GM18507 (cell line): ENCODE results near the gene B9D2.
"Not testable (repeated sequence)": the region's sequence is repeated elsewhere in the genome, so short reads cannot be mapped to it uniquely, and the experiment has no call there.

Experiments used
- DNase-seq: peaks from one replicate; pipeline ENCODE4 v3.0.0; 2011; ENCODE audit warnings: low read depth; ENCODE audit not compliant: insufficient read length; ENCODE audit errors: extremely low spot score
- FAIRE-seq: peaks from 2 replicates; lab custom pipeline; 2011; peaks lifted over from hg19 to GRCh38; lab: Jason Lieb, UNC

B9D2 gene

DNA sequence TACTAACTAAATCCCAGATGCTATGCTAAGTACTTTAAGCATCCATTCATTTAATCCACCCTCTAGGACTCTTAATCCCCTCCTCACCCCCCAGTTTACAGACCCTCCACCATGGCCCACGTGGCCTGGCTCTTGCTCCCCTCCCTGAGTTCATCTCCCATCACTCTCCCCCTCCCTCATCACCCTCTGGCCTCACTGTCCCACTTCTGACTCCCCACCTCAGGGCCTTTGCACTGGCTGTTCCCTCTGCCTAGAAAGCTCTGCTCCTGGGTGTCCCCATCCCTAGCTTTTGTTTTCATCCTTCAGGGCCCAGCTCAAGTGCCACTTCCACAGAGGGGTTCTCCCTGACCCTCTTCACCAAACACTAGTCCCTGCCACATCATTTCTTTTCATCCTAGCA, 4.2 kb downstream of the B9D2 start:
- DNase-seq (no peak), FAIRE-seq (no peak)

- DNase-seq = no peak
Measured at GRCh38 chr19:41357746-41358145, 6.2 kb downstream of the B9D2 start.

DNA sequence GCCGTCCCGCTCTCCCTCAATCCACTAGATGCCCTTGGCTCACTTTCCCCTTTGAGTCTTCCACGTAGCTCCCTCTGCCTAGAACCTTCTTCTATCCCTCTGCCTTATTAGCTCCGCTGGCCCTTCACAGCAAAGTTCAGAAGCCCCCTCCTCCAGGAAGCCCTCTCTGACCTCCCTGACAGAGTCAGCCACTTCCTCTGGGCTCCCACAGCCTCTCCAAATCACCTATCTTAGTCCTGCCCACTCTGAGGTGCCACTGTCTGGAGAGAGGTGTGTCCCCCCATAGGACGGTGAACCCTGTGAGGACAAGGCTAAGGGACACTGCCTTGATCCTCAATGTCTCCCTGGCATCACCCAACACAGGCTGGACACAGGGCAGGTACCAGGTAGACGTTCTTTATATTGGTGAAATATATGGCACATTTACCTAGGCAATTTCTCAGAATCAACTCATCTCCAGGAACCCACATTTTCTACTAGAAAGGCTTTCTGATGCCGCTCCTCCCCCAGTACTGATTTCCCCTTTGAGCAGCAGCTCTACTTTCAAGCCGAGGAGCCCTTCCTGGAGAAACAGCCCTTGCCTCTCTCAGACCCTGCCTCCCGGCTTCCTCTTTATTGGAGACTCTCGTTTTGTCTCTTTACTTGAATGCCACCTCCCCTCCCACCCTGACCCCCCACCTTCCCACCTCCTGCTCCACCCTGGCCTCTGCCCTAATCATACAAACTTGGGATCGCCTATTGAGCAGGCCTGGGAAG, 6.8 kb downstream of the B9D2 start:
- DNase-seq (no peak), FAIRE-seq (no peak)

More at GRCh38 chr19:41357746-41358145, 6.2 kb downstream of the B9D2 start:
- FAIRE-seq = no peak

DNA sequence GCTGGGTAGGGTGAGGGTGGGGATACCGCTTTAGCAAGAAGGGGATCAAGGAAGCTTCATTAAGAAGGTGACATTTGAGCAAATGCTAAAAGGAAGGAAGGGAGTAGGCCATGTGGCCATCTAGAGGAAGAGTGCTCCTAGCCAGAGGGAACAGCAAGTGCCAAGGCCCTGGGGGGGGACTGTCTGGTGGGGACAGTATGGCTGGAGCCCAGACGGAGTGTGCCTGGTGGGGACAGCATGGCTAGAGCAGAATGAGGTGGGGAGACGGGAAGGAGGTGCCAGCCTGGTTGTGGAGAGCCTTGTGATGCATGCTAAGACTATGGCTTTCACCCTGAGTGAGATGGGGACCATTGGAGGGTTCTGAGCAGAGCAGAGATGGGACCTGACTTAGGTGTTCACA, 8.1 kb downstream of the B9D2 start:
- no peak for FAIRE-seq
- no peak for DNase-seq

GRCh38 chr19:41355035-41355434, 8.9 kb downstream of the B9D2 start:
- DNase-seq = no peak
- FAIRE-seq = no peak

- FAIRE-seq (no peak), DNase-seq (no peak)
Measured at GRCh38 chr19:41354343-41354953, 9.5 kb downstream of the B9D2 start.

DNA sequence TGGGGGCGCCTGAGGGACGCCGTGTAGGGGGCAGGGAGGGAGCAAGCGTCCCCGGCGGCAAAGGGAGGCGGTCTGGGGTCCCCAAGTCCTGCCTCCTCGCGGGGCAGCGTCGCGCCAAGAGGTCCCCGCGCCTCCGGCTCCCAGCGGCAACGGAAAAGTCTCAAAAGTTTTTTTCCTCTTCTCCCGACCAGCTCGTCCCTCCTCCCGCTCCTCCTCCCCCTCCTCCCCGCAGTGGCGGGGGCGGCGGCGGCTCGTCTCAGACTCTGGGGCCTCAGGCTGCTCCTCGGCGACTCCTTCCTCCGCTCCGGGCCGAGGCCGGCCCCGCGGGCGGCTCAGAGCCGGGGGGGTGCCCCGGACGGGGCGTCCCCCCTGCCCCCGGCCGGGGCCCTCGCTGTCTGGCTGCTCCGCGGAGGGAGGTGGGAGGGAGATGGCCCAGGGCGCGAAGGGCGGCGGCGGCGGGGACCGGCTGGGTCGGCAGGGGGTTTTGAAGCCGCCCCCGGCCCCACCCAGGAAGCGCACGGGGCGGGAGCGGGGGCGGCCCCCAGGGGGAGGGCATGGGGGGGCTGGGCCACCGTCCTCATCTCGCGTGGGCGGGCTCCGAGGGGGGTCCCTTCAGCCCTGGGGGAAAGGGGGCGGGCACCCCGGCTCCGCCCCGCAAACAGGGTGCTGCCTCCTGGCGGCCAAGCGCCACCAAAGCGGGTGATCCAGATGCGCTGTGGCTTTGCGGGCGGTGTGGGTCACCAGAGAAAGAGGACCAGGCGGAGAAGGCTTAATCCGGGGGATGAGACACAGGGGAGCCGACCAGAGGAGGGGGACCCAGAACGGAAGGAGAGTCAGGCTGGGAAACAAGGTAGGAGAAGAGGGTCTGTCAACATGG, 10.2 kb downstream of the B9D2 start, which contains the start of gene TGFB1:
Gene TGFB1 (minus strand): TSS at position 457 of the 877 bp plus-strand sequence. CDS start 878 bp downstream, outside the sequence.
- peak; percentile 89 for FAIRE-seq
- peak; percentile 96 for DNase-seq

DNA sequence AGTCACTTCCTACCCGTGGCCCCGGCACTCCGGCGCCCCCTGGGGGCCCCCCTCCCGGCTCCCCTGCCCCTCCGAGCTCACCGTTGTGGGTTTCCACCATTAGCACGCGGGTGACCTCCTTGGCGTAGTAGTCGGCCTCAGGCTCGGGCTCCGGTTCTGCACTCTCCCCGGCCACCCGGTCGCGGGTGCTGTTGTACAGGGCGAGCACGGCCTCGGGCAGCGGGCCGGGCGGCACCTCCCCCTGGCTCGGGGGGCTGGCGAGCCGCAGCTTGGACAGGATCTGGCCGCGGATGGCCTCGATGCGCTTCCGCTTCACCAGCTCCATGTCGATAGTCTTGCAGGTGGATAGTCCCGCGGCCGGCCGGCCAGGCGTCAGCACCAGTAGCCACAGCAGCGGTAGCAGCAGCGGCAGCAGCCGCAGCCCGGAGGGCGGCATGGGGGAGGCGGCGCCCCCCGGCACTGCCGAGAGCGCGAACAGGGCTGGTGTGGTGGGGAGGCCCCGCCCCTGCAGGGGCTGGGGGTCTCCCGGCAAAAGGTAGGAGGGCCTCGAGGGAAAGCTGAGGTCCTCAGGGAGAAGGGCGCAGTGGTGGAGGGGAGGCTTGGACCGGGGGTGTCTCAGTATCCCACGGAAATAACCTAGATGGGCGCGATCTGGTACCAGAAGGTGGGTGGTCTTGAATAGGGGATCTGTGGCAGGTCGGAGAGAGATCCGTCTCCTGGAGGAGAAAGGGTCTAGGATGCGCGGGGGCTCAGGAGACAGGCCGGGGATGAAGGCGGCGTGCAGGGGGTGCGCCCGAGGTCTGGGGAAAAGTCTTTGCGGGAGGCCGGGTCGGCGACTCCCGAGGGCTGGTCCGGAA, 11.1 kb downstream of the B9D2 start:
- FAIRE-seq = no peak
- peak; percentile 58 for DNase-seq

DNA sequence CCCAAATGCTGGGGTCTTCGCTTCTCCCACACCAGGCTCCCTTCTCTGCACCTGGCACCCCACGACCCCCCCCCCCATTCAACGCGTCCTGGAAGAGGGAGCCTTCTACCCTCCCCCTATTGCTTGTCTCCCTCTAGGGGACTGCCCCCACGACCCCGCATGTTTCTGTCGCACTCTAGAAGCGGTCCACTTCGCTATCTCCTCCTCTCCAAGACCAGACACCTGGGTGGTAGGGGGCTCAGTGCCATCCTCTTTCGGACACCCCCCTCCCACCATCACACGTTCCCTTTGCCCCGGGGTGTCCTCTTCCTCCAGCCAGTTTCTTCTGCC, 11.7 kb downstream of the B9D2 start:
- DNase-seq (no peak), FAIRE-seq (peak; percentile 63)

- FAIRE-seq = peak; percentile 93
- peak; percentile 59 for DNase-seq
Measured at GRCh38 chr19:41351339-41352245, 12.4 kb downstream of the B9D2 start.

DNA sequence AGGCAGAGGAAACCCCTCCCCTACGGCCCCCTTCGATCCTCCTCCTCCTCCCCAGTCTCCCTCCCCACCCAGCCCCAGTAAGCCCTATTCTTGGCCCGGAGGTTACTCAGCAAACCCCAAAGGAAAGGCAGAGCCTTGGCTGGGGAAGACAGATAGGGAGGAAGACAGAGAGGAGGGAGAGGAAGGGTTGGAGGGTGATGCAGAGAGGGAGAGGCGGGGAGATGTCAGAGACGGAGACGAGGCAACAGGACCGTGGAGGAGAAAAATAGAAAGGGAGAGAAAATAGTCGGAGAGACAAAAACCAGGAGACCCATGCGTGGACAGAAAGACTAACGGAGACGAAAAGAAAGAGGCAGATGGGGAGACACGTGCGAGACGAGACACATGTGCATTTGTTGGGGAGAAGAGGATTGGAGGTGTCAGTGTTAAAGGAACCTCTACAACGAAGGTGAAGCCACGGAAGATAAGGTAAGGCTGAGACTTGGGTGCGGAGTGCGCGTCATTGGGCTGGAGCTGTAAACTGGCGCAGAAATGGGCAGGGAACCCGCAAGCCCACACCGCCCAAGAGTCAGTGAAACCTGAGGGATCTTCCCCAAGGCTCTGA, 13.1 kb downstream of the B9D2 start:
- FAIRE-seq (peak; percentile 45), DNase-seq (no peak)

DNA sequence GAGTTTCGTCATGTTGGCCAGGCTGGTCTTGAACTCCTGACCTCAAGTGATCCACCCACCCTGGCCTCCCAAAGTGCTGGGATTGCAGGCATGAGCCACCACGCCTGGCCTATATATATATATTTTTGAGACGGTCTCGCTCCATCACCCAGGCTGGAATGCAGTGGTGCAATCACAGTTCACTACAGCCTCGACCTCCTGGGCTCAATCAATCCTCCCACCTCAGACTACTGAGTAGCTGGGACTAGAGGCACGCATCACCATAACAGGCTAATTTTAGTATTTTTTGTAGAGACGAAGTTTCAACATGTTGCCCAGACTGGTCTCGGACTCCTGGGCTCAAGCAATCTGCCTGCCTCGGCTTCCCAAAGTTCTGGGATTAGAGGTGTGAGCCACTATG, 17.0 kb downstream of the B9D2 start:
- FAIRE-seq, DNase-seq: not testable (repeated sequence)

DNA sequence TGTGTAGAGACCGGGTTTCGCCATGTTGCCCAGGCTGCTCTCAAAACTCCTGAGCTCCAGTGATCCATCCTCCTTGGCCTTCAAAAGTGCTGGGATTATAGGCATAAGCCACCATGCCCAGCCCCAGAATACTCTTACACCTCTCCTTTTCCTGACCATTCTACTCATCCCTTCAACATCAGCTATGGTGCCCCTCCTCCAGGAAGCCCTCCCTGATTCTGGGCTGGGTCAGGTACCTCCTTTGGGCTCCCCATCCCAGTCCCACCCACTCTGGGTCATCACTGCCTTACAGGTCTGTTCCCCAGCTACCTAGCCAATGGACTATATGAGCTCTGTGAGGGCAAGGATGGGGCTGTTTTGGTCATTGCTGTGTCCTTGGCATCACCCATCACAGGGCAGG, 19.8 kb downstream of the B9D2 start:
- FAIRE-seq = no peak

GRCh38 chr19:41341669-41342490, 22.1 kb downstream of the B9D2 start:
- DNase-seq = no peak

More for the DNA sequence above, 19.8 kb downstream of the B9D2 start:
- DNase-seq = no peak

DNA sequence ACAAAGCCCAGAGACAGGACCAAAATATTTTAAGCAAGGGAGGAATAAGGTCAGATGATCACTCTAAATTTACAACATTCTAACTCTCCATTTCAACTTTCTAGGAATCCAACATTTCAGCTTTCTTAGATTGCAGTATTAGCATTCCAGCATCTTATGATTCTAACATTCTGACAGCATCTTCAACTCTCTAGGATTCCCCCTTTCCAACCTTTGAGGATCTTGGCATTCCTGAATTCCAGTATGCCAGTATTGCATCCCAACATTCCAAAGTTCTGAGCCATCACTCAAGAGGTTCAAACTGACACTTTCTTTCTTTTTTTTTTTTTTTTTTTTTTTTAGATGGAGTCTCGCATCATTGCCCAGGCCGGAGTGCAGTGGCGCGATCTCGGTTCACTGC, 24.0 kb downstream of the B9D2 start:
- DNase-seq (no peak), FAIRE-seq (no peak)

More at GRCh38 chr19:41341669-41342490, 22.1 kb downstream of the B9D2 start:
- FAIRE-seq = no peak

- no peak for FAIRE-seq
- no peak for DNase-seq
Measured at GRCh38 chr19:41335467-41335866, 28.5 kb downstream of the B9D2 start.

GRCh38 chr19:41334793-41335192, 29.2 kb downstream of the B9D2 start:
- DNase-seq = no peak

More at GRCh38 chr19:41334793-41335192, 29.2 kb downstream of the B9D2 start:
- FAIRE-seq = peak; percentile 38
